Vagina (tissue), 2 donors: ENCODE data around the gene RCAN1. TPM values are rescaled to one million over a fixed set of nuclear protein-coding genes. Genes with fewer than 3 reads are reported as not detected.

Experiments used
- DNase-seq, 2 donors: peaks; one replicate each; pipeline ENCODE4 v3.0.0-alpha.2; 2017; ENCODE audit errors: extremely low spot score in 2 of 2
- H3K27ac ChIP-seq: fragments of 200-600 bp; sonication (generic); one replicate; pipeline ENCODE4 v1.5.1; 2019
- H3K27me3 ChIP-seq: fragments of 200-600 bp; sonication (generic); one replicate; pipeline ENCODE4 v1.5.1; 2019
- H3K36me3 ChIP-seq, 2 donors: fragments of 200-600 bp; sonication (generic); one replicate each; pipeline ENCODE4 v1.5.1; 2017 to 2019
- H3K4me1 ChIP-seq: fragments of 200-600 bp; sonication (generic); one replicate; pipeline ENCODE4 v1.5.1; 2019
- H3K4me3 ChIP-seq, 2 donors: fragments of 200-600 bp; sonication (generic); 1 replicate in 1 of 2; 2 replicates in 1 of 2; pipeline ENCODE4 v1.5.1; 2016 to 2019
- H3K9me3 ChIP-seq: fragments of 200-600 bp; sonication (generic); one replicate; pipeline ENCODE4 v1.5.1; 2019
- POLR2A ChIP-seq, 2 donors: fragments of 450-650 bp; IDR thresholded peaks; one replicate each; pipeline ENCODE4 v1.6.1; 2017; ENCODE audit warnings: antibody characterized with exemption in 2 of 2, mild to moderate bottlenecking in 2 of 2, moderate library complexity in 2 of 2
- POLR2AphosphoS5 ChIP-seq, 2 donors: sonication (generic); formaldehyde crosslinking; IDR thresholded peaks; one replicate each; pipeline ENCODE4 v1.9.0; 2017; ENCODE audit warnings: antibody characterized with exemption in 2 of 2, mild to moderate bottlenecking in 2 of 2, low read depth in 1 of 2; ENCODE audit not compliant: insufficient read depth in 1 of 2
- intact Hi-C: fragments of 100-400 bp; cut with DNase I; formaldehyde crosslinking; loops from one replicate; pipeline ENCODE4 v1.15.1; 2023
- total RNA-seq: library from RNA; depleted of rRNA; stranded (reverse); fragments of >200 nt; gene quantifications from one replicate; pipeline ENCODE4 v1.2.3, GENCODE V29; 2016
- TF ChIP-seq, protein P1 (sequence below), 3 experiments: fragments of 450-650 bp in 2 of 3; fragments of 200-600 bp in 1 of 3; sonication (generic) in 1 of 3; IDR thresholded peaks; one replicate each; pipeline ENCODE4 v1.5.1; 2017 to 2019; ENCODE audit warnings: antibody characterized with exemption in 3 of 3, mild to moderate bottlenecking in 2 of 3, moderate library complexity in 2 of 3

The RCAN1 gene
- total RNA-seq, 1 donor from 2014 or later: 29.2 TPM

- peaks cover 17% of the 10 kb centered on the region for H3K4me1 ChIP-seq
- no peaks in the 10 kb centered on the region for H3K36me3 ChIP-seq
- intact Hi-C loops: no loop called here
- DNase-seq: no peak
- TF ChIP-seq, protein P1, sequence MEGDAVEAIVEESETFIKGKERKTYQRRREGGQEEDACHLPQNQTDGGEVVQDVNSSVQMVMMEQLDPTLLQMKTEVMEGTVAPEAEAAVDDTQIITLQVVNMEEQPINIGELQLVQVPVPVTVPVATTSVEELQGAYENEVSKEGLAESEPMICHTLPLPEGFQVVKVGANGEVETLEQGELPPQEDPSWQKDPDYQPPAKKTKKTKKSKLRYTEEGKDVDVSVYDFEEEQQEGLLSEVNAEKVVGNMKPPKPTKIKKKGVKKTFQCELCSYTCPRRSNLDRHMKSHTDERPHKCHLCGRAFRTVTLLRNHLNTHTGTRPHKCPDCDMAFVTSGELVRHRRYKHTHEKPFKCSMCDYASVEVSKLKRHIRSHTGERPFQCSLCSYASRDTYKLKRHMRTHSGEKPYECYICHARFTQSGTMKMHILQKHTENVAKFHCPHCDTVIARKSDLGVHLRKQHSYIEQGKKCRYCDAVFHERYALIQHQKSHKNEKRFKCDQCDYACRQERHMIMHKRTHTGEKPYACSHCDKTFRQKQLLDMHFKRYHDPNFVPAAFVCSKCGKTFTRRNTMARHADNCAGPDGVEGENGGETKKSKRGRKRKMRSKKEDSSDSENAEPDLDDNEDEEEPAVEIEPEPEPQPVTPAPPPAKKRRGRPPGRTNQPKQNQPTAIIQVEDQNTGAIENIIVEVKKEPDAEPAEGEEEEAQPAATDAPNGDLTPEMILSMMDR (IDR thresholded peaks at IDR 0.05): no peak
- TF ChIP-seq POLR2AphosphoS5 (IDR thresholded peaks at IDR 0.05; ENCODE audit: insufficient read depth in 1 of 2, low read depth in 1 of 2) (no peak), POLR2A (IDR thresholded peaks at IDR 0.05) (no peak)
- no peaks in the 10 kb centered on the region for H3K27me3 ChIP-seq
- H3K9me3 ChIP-seq: no peaks in the 10 kb centered on the region
- H3K27ac ChIP-seq: no peak overlapping the region
- no peak overlapping the region for H3K4me3 ChIP-seq
These were observed 60.7 kb downstream of the RCAN1 start for GRCh38 chr21:34554227-34554626.

DNA sequence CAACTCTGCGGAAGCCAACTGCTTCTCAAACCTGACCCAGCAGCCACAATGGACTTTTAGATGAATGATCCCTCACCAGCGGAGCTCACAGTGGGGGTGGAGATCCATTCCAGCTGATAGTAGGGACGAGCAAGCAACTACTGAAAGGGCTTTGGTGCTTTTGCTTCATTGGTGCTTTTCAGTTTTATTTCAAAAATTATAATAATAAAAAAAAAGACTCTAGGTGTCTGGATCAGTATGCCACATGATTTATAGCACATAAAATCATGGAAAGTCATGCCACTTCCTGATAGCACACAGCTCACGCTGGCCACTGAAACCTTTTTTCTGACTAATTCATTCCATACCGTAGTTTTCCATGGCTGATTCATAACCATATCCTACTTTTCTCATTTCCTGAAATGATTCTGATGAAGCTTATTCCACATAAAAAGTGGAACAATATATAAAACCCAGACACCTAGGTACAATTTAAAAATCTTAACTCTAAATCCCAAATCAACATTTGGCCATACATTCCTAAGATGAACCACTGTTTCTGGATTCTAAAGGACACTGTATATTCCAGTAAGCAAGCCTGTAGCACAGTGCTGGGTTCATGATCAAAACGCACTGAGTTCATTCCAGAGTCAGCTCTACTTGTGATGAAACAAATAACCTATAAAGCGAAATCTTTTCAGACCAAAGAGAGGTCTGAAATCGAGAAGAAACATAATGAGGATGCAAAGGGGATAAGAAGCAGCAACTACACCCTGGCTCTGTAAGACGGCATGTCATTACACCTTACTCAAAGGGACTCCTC, 61.6 kb downstream of the RCAN1 start:
- Histone ChIP-seq H3K9me3 (no peaks in the 10 kb centered on the region), H3K4me1 (peaks cover 17% of the 10 kb centered on the region), H3K27ac (no peak overlapping the region), H3K4me3 (no peak overlapping the region), H3K36me3 (no peaks in the 10 kb centered on the region), H3K27me3 (no peaks in the 10 kb centered on the region)
- DNase-seq: no peak
- intact Hi-C loops: no loop called here
- TF ChIP-seq POLR2AphosphoS5 (IDR thresholded peaks at IDR 0.05; ENCODE audit: insufficient read depth in 1 of 2, low read depth in 1 of 2) (peak in 1 of 2 donors; percentile 19), POLR2A (IDR thresholded peaks at IDR 0.05) (no peak)
- TF ChIP-seq, protein P1 (IDR thresholded peaks at IDR 0.05): no peak

DNA sequence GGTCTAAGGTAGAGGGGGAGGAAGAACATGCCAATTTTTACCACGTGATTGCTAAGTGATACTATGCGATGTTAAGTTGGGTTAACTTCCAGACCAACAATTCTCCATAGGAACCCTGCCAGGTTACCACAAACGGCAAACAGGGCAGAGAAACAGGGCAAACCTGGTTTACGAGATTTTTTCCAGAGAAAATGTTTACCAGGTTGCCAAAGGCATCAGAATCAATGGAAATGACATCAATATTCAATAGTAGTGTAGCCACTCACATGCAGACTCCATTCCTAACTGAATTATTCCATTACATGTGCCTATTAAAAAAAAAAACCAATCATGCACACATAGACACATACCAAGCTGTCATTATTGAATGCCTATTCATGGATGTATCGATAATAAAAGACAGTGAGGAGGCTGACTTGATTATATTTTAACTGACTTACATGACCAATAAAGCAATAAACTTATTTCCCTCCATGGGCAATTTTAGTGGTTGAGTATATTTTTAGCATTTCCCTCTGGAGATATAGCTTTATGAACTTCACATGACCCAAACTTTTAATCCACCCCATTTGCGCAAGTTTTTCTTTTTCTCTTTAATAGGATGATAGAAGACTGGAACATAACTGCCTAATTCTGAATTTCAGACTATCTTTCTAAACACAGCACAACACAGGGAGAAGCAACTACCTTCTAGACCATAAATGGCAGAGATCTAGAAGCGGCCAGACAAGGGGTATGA, 62.4 kb downstream of the RCAN1 start:
- H3K4me3 ChIP-seq: no peak overlapping the region
- no peak overlapping the region for H3K27ac ChIP-seq
- no peaks in the 10 kb centered on the region for H3K9me3 ChIP-seq
- no peaks in the 10 kb centered on the region for H3K36me3 ChIP-seq
- intact Hi-C loops: no loop called here
- no peaks in the 10 kb centered on the region for H3K27me3 ChIP-seq
- DNase-seq: no peak
- peaks cover 17% of the 10 kb centered on the region for H3K4me1 ChIP-seq
- TF ChIP-seq POLR2AphosphoS5 (IDR thresholded peaks at IDR 0.05; ENCODE audit: insufficient read depth in 1 of 2, low read depth in 1 of 2) (no peak), POLR2A (IDR thresholded peaks at IDR 0.05) (no peak)
- TF ChIP-seq, protein P1 (IDR thresholded peaks at IDR 0.05): no peak

DNA sequence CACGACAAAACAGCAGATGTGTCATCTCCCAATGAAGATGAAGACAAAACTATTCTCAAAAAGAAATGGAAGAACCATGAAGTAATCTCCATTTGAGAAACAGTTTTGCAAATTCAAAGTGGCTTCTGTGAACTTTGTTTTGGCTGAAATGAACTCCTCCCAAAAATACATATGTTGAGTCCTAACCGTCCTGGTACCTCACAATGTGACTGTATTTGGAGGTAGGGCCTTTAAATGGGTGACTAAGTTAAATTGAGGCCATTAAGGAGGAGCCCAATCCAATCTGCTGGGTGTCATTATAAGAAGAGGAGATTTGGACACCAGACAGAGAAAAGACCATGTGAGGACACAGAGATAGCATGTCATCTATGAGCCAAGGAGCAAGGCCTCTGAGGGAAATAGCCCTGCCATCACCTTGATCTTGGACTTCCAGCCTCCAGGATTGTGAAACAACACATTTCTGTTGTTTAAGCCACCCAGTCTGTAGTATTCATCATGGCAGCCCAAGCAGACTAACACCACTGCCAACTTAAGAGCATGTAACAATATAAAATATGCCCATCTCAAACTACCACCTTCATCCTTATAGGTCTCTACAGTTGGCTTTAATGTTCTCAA, 64.6 kb downstream of the RCAN1 start:
- DNase-seq: no peak
- TF ChIP-seq, protein P1 (IDR thresholded peaks at IDR 0.05): no peak
- TF ChIP-seq POLR2AphosphoS5 (IDR thresholded peaks at IDR 0.05; ENCODE audit: insufficient read depth in 1 of 2, low read depth in 1 of 2) (no peak), POLR2A (IDR thresholded peaks at IDR 0.05) (no peak)
- Histone ChIP-seq H3K36me3 (no peaks in the 10 kb centered on the region), H3K4me3 (no peak overlapping the region), H3K9me3 (no peaks in the 10 kb centered on the region), H3K27ac (no peak overlapping the region), H3K27me3 (no peaks in the 10 kb centered on the region), H3K4me1 (peaks cover 21% of the 10 kb centered on the region)
- intact Hi-C loops: no loop called here
